HG03039 (cell line): ENCODE results near the gene KREMEN1.
"Not testable (repeated sequence)": the region's sequence is repeated elsewhere in the genome, so short reads cannot be mapped to it uniquely, and the experiment has no call there.

ENCODE experiments used
- ATAC-seq: cut with Tn5 transposase; IDR thresholded peaks from one replicate; pipeline ENCODE4 v1.9.1; 2021; ENCODE audit warnings: mild to moderate bottlenecking, moderate library complexity; ENCODE audit not compliant: unreplicated experiment

The KREMEN1 gene

DNA sequence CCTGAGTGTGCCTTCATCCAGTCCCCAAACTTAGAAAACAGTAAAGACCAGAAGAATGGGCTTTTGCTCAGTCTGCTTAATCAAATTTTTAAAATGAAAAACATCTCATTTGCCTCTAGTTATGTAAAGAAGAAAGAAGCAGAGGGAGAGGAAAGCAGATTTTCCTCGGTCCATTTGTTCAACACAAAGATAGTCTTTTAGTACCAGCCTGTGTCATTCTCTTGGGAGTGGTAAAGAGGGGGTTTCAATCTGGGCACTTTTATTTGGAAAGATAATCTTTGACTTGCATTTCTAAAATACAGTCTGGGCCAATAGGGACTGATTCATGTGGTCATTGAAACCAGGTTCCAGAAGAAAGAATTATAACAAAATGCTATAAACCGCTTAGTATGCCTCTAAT, 29.5 kb downstream of the KREMEN1 start:
- no peak for ATAC-seq

GRCh38 chr22:29103121-29103520, 30.3 kb downstream of the KREMEN1 start:
- no peak for ATAC-seq

GRCh38 chr22:29105468-29105867, 32.6 kb downstream of the KREMEN1 start:
- ATAC-seq: no peak

- no peak for ATAC-seq
Measured at GRCh38 chr22:29106839-29107238, 34.0 kb downstream of the KREMEN1 start.

DNA sequence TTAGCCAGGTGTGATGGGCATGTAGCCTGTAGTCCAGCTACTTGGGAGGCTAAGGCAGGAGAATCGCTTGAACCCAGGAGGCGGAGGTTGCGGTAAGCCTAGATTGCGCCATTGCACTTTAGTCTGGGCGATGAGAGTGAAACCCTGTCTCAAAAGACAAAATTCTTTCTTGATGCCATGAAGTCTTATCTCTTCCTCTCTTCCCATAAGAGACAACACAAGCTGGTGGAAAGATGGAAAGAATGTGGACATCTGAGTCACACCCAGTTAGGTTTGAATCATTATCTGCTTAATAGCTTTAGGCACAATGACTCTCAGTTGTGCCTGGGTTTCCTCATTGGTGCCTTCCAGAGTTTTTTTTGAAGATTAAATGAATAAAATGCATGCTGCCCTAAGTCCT, 35.3 kb downstream of the KREMEN1 start:
- no peak for ATAC-seq

DNA sequence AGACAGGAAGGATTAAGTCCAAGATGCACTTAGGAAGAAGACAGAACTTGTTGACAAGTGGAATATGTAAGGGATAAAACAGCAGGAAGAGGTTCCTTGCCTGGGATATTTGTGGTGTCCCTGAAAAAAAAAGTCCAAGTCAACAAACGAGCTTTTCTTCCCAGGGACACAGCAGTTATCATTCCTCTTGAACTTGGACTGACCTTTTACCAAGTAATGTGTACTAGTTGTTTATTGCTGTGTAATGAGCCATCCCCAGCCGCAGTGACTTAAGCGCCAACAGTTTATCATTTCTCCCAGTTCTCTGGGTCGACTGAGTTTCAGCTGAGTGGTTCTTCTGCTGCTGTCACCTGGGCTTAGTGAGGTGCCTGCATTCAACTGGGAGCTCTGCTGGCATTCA, 37.0 kb downstream of the KREMEN1 start:
- no peak for ATAC-seq

GRCh38 chr22:29110946-29111345, 38.1 kb downstream of the KREMEN1 start:
- no peak for ATAC-seq

- ATAC-seq: no peak
Measured at GRCh38 chr22:29112121-29112520, 39.3 kb downstream of the KREMEN1 start.

GRCh38 chr22:29112681-29113080, 39.8 kb downstream of the KREMEN1 start:
- ATAC-seq: no peak

- ATAC-seq: no peak
Measured at GRCh38 chr22:29113319-29113718, 40.5 kb downstream of the KREMEN1 start.

DNA sequence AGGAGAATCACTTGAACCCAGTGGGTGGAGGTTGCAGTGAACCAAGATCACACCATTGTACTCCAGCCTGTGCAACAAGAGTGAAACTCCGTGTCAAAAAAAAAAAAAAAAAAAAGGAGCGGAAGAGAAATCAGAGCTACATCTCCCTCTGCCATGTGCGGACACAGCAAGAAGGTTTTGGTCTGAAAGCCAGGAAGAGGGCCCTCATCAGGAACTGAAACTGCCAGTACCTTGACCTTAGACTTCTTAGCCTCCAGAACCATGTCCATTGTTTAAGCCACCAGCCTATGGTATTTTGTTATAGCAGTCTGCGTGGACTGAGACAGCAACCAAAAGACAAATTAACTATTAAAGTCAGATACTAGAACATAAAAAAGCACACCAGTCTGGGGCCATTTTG, 41.6 kb downstream of the KREMEN1 start:
- ATAC-seq: no peak

GRCh38 chr22:29115682-29116288, 43.0 kb downstream of the KREMEN1 start:
- no peak for ATAC-seq

DNA sequence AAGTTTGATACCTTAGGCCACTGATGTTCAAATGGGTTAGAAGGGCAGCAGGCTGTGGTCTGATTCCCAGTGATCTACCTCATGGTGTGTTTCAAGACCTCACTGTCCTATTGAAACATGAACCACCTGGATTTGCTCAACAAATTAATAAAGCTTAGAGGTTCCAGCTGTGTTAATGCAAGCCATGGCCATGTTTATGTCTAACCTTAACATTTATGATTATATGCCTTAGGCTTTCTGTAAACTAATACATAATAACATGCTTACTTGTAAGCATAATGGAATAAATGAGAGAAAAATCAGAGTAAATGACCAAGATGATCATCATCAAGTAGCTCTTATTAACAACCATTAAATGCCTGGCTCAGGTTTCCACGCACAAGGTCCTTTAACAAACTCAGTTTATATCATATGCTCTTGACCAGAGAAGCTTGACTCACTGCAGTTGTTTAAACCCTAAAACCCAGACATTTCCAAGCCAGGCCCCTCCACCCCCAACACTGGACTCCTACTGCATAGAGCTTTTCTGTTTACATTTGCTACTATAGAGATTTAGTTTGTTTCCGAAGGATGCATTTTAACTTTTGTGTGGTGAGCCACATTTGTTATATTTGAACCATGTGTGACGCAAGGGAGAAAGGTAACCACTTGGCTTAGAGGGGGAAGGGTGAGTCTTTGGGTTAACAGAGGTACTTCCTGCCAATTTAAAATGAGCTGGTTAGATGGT, 43.7 kb downstream of the KREMEN1 start:
- ATAC-seq: no peak

- ATAC-seq: no peak
Measured at GRCh38 chr22:29117799-29118477, 45.1 kb downstream of the KREMEN1 start.

DNA sequence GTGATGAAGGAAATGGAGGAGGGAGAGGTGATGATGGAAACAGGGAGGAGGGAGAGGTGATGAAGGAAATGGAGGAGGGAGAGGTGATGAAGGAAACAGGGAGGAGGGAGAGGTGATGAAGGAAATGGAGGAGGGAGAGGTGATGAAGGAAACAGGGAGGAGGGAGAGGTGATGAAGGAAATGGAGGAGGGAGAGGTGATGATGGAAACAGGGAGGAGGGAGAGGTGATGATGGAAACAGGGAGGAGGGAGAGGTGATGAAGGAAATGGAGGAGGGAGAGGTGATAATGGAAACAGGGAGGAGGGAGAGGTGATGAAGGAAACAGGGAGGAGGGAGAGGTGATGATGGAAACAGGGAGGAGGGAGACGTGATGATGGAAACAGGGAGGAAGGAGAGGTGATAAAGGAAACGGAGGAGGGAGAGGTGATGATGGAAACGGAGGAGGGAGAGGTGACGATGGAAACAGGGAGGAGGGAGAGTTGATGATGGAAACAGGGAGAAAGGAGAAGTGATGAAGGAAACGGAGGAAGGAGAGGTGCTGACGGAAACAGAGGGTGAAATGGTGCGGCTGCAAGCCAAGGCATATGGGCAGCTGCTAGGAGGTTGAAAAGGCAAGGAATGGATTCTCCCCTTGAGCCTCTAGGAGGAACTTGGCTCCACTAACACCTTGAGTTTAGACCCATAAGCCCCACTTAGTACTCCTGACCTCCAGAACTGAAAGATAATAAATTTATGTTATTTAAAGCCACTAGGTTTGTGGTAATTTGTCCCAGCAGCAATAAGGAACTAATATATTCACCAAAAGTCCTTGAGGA, 47.5 kb downstream of the KREMEN1 start:
- ATAC-seq: not testable (repeated sequence)

DNA sequence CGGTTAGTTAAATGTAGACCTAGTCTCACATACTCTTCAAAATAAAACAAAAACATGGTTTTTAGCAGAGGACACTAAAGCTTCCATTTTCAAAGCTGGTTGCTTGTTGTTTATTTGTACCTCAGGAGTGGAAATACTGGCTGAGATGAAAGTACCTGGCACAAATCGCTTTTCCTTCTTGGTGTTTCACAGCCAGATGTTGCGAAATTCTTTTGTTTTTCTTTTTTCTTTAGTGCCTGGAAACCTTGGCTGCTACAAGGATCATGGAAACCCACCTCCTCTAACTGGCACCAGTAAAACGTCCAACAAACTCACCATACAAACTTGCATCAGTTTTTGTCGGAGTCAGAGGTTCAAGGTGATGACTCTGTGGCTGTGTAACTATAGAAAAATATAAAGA, 48.3 kb downstream of the KREMEN1 start:
- ATAC-seq: no peak

DNA sequence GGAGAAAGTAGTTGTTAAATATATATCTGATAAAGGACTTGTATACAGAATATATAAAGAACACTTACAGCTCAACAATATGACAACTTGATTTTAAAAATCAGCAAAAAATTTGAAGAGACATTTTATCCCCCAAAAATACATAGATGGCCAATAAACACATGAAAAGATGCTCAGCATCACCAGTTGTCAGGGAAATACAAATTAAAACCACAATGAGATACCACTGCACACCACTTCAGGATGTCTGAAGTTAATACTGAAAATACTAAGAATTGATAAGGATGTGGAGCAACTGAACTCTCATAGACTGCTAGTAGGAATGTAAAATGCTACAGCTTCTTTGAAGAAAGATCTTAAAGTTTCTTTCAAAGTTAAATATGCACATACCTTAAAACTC, 49.2 kb downstream of the KREMEN1 start:
- ATAC-seq: no peak

GRCh38 chr22:29124777-29125442, 52.1 kb downstream of the KREMEN1 start:
- no peak for ATAC-seq

DNA sequence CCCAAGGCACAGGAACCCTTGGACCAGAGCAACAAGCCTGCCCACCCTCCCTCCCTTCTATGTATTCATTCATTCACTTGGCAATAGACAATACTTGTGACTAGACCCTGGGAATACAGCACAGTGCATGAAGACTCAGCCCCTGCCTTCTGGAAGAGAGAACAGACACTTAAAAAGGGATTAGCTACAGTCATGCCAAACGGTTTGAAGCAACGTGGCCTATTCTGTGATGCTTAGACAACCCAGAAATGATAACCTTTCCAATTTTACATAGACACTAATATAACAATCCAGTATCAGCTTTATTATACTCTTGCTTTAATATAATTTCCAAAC, 52.6 kb downstream of the KREMEN1 start:
- no peak for ATAC-seq

DNA sequence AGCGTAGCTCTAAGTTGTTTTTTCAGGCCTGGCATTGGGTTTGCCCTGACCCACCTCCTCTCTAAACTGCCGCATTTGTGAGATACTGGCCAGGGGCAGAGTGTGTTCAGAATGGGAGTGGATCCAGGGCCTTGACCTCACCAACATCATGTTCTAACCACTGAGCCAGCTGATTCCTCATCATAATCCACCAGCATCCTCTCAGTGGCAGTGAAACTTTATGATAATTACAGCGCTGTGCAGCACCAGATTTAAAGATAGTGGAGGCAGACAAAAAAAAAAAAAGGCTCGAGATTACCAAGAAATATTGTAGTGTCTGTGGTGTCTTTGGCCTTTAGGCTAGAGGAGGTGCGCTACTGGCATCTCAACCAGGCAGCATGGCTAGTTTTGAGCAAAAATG, 53.0 kb downstream of the KREMEN1 start:
- no peak for ATAC-seq
